NCI-H1694 treated with DMSO at 0.1 percent for 48 hours (cell line): ENCODE data around the gene CALHM6.

Experiments used
- DNase-seq: peaks from one replicate; lab custom pipeline; 2025; lab: John Stamatoyannopoulos, UW

Gene CALHM6

DNA sequence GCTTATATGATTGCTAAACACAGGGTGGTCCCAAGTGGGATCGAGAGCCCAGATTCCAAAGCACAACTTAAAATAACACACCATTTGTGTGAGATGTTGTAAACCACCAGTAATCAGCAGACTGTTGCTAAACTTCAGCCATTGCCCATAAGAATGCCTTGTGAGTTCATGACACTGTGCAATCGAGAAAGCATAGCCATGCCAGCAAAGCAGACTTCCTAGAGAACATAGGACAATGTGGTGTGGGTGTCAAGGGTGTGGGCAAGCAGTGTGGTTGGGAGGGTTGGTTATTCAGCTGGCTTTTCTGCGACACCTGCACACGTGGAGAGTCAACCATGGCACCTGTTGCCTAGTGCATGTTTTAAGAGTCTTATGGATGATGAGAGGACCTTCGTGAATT is 16.1 kb upstream of the CALHM6 start:
- DNase-seq, result no peak

- no peak for DNase-seq
Observed at GRCh38 chr6:116446399-116446798, 14.8 kb upstream of the CALHM6 start.

- DNase-seq, result no peak
Observed at GRCh38 chr6:116447052-116447451, 14.1 kb upstream of the CALHM6 start.

GRCh38 chr6:116447496-116448011 is 13.6 kb upstream of the CALHM6 start:
- no peak for DNase-seq

GRCh38 chr6:116449565-116449964 is 11.6 kb upstream of the CALHM6 start:
- DNase-seq, result no peak

- no peak for DNase-seq
Observed at GRCh38 chr6:116450185-116450710, 10.9 kb upstream of the CALHM6 start.

- no peak for DNase-seq
Observed at GRCh38 chr6:116450769-116451740, 10.1 kb upstream of the CALHM6 start.

DNA sequence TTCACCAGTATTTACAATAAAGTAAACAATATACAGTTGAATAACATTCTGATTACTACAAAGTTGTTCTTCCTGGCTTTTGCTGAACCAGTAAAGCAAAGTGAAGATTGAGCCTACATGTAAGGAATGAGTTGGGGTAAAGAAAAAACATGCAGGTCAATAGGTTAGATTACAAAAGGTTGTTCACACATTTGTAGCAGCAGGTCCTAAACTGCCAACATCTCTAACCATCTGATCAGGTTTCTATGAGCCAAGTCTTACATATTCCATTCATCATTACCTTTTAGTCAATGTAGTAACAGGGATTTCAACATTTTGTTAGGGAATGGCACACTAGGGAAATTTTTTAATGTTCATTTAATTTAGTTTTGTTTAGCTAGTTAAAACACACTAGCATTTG is 9.3 kb upstream of the CALHM6 start:
- no peak for DNase-seq

- DNase-seq, result no peak
Observed at GRCh38 chr6:116452531-116452930, 8.6 kb upstream of the CALHM6 start.

DNA sequence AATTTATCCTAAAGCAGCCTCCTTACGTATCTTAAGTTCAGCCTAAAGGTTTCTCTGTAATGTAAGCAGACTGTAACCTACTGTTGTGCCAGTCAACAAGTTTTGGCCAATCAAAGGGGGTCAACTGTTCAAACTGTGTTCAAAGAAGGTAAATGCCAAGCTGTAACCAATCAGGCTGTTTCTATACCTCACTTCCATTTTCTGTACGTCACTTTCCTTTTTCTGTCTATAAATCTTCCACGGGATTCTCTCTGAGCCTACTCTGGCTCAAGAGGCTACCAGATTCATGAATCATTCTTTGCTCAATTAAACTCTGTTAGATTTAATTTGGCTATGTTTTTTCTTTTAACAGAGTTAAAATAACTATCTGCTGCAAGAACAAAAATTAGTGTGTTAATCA is 5.1 kb upstream of the CALHM6 start:
- no peak for DNase-seq

DNA sequence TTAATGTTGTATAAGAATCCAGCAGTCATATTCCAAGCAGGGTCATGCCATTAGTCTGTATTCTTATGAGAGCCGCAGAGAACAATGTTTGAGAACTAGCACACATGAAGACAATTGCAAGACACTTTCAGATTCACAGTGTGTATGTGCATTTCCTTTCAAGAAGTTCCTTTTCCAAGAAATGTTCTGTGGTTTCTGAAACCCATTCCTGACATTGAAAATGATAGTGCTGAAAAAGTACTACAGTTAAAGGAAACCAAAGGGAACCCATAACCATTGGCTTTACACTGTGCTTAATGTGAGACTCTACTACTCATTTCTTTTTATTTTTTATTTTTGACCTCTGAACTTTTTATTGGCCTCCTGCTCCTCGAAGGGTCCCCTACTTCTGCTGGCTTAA is 4.2 kb upstream of the CALHM6 start:
- no peak for DNase-seq

DNA sequence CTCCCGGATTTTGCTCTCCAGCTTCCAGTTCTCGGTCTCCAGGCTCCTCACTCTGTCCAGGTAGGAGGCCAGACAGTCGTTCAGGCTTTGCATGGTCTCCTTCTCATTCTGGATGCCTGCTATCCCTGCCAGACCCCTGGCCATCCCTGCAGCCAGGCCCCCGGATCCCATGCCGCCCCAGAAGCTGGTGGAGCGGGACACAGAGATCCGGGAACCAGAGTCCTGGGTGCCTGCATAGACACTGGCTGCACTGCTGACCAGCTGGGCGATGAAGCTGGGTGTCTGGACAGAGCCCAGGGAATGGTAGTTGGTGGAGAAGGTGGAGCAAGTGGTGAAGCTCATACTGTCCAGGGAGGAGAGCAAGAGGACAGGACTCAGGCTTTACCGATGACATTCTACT is 2.9 kb upstream of the CALHM6 start:
- no peak for DNase-seq

- DNase-seq, result no peak
Observed at GRCh38 chr6:116459927-116460326, 1.2 kb upstream of the CALHM6 start.

GRCh38 chr6:116461932-116462885 is 1.0 kb downstream of the CALHM6 start:
- no peak for DNase-seq

DNA sequence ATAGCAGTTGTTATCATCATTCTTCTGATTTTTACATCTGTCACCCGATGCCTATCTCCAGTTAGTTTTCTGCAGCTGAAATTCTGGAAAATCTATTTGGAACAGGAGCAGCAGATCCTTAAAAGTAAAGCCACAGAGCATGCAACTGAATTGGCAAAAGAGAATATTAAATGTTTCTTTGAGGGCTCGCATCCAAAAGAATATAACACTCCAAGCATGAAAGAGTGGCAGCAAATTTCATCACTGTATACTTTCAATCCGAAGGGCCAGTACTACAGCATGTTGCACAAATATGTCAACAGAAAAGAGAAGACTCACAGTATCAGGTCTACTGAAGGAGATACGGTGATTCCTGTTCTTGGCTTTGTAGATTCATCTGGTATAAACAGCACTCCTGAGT is 2.1 kb downstream of the CALHM6 start:
- no peak for DNase-seq

DNA sequence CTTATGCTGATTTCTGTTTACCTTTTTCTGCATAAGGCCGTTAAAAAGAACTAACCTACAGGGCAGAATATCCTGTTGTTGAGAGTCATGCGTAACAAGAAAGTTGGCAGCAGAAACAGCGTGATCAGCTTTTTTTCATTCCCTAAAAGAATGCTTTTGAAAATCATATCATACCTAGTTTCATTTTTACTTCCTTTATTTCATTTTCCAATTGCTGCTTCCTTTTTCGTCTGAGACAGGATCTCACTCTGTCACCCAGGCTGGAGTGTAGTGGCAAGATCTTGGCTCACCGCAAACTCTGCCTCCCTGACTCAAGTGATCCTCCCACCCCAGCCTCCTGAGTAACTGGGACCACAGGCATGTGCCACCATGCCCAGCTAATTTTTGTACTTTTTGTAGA is 4.1 kb downstream of the CALHM6 start:
- no peak for DNase-seq

- no peak for DNase-seq
Observed at GRCh38 chr6:116467096-116467495, 5.9 kb downstream of the CALHM6 start.

DNA sequence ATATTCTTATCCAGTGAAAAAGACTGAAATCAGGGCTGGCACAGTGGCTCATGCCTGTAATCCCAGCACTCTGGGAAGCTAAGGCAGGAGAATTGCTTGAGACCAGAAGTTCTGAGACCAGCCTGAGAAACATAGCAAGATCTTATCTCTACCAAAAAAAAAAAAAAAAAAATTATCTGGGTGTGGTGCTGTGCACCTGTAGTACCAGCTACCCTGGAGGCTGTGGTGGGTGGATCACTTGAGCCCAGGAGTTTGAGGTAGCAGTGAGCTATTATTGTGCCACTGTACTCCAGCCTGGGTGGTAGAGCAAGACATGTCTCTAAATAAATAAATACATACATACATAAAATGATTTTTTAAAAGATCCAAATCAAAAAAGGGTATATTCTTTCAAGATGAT is 6.3 kb downstream of the CALHM6 start:
- no peak for DNase-seq

- DNase-seq, result no peak
Observed at GRCh38 chr6:116468293-116468692, 7.1 kb downstream of the CALHM6 start.

DNA sequence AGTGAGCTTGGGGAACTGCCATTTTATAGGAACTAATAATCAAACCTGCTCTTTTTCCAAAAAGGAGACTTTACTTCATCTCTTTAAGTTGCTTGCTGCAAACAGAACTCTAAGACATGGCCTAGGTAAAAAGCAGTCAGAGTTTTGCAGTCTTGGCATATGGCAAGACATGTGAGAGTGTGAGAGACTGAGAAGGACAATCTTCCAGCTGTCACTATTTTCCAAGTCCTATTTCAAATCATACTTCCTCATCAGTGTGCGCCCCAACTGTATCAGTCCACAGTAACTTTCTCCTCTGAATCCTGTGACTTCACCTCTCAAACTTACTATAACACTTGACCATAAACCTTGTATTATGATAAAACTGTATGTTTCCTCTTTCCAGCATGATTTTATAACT is 10.4 kb downstream of the CALHM6 start:
- DNase-seq, result no peak

DNA sequence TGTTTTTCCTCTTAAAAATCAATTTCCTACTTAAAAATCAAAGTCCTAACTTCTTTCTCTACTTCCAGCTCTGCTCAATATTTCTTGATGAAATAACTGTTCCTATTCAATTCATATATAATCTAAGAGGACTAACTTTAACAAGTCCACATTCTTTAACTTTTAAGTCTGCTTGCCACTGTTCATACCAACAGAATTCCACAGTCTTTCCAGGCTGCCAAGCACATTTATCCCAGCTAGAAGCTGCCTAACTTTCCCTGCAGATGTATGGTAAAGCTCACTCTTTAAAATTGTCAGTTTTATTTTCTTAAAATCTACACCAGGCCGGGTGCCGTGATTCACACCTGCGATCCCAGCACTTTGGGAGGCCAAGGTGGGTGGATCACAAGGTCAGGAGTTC is 11.5 kb downstream of the CALHM6 start:
- no peak for DNase-seq

GRCh38 chr6:116475141-116475540 is 14.0 kb downstream of the CALHM6 start:
- no peak for DNase-seq
